Esophagus muscularis mucosa (tissue), 4 donors: Measurements from ENCODE around the gene C1QC. TPM values are rescaled to one million over a fixed set of nuclear protein-coding genes. Genes with fewer than 3 reads are reported as not detected.
"Not testable (repeated sequence)": the region's sequence is repeated elsewhere in the genome, so short reads cannot be mapped to it uniquely, and the experiment has no call there.

Source experiments
- DNase-seq: peaks from one replicate; pipeline ENCODE4 v3.0.0-alpha.2; 2017; ENCODE audit errors: extremely low spot score
- H3K27ac ChIP-seq, 4 donors: fragments of 200-600 bp; sonication (generic); replicated peaks in 1 of 4; 1 replicate in 3 of 4; 2 replicates in 1 of 4; pipeline ENCODE4 v1.5.1; 2016 to 2019; ENCODE audit warnings: mild to moderate bottlenecking in 1 of 4
- H3K27me3 ChIP-seq, 4 donors: fragments of 200-600 bp; sonication (generic); one replicate each; pipeline versions ENCODE4 v1.5.1 to v1.6.0; 2016 to 2019
- H3K36me3 ChIP-seq, 4 donors: fragments of 200-600 bp; sonication (generic); one replicate each; pipeline ENCODE4 v1.5.1; 2016 to 2019
- H3K4me1 ChIP-seq, 4 donors: fragments of 200-600 bp; sonication (generic); one replicate each; pipeline ENCODE4 v1.5.1; 2016 to 2019
- H3K4me3 ChIP-seq, 4 donors: fragments of 200-600 bp; sonication (generic); 1 replicate in 2 of 4; 2 replicates in 2 of 4; pipeline ENCODE4 v1.5.1; 2016 to 2019; ENCODE audit warnings: mild to moderate bottlenecking in 4 of 4, moderate library complexity in 1 of 4
- H3K9me3 ChIP-seq, 4 donors: fragments of 200-600 bp; sonication (generic); 1 replicate in 3 of 4; 2 replicates in 1 of 4; pipeline ENCODE4 v1.5.1; 2016 to 2019
- EP300 ChIP-seq: sonication (generic); formaldehyde crosslinking; IDR thresholded peaks from one replicate; pipeline ENCODE4 v1.6.1; 2017; ENCODE audit warnings: antibody characterized with exemption
- POLR2A ChIP-seq: fragments of 450-650 bp; IDR thresholded peaks from one replicate; pipeline ENCODE4 v1.6.1; 2017; ENCODE audit warnings: antibody characterized with exemption, moderate library complexity, mild to moderate bottlenecking, low read depth
- POLR2AphosphoS5 ChIP-seq, 2 donors: sonication (generic); formaldehyde crosslinking; IDR thresholded peaks; one replicate each; pipeline ENCODE4 v1.6.1; 2017; ENCODE audit warnings: antibody characterized with exemption in 2 of 2
- WGBS: methylation state at CpG from one replicate; pipeline ENCODE4 v1.1.5; 2018; 5-methylcytosine and 5-hydroxymethylcytosine counted together
- intact Hi-C: fragments of 100-400 bp; cut with DNase I; formaldehyde crosslinking; loops from one replicate; pipeline ENCODE4 v1.15.1; 2023
- total RNA-seq, 4 donors: library from RNA; depleted of rRNA; stranded (reverse); fragments of >200 nt; gene quantifications; one replicate each; pipeline versions ENCODE4 v1.1.0 to v1.2.1, GENCODE V29; 2016
- TF ChIP-seq, protein P1 (sequence below), 3 experiments: fragments of 200-600 bp in 2 of 3; fragments of 450-650 bp in 1 of 3; sonication (generic) in 2 of 3; IDR thresholded peaks; one replicate each; pipeline ENCODE4 v1.5.1; 2017 to 2019; ENCODE audit warnings: antibody characterized with exemption in 3 of 3, mild to moderate bottlenecking in 2 of 3, moderate library complexity in 1 of 3

The C1QC gene
- total RNA-seq, 4 donors from 2014 or later = 171 to 311 (median 181) TPM

DNA sequence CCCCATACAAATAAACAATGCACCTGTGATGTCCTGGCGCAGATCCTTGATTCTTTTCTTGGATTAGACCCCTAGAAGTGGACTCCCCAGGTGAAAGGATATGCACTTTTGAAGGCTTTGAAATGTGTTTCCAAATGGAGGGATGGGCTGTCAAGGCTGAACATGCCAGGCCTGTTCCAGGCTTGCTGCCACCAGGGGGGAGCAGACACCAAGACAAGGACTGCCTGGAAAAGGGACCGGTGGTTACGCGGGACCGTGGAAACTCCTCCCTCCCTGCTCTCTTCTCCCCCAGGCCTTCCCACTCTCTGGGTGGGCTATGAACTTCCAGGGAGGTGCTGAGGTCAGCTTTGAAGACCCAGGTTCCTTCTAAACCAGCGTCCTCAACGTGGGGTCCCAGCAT, 22.3 kb downstream of the C1QC start:
- DNase-seq = no peak
- intact Hi-C loops = no loop called here
- Histone ChIP-seq H3K4me1 (no peaks in the 10 kb centered on the region), H3K27me3 (peaks cover 0 to 38% (median 0%) of the 10 kb centered on the region in 4 donors), H3K27ac (no peak overlapping the region), H3K36me3 (no peaks in the 10 kb centered on the region), H3K4me3 (no peak overlapping the region), H3K9me3 (no peaks in the 10 kb centered on the region)
- TF ChIP-seq POLR2A = no peak
- TF ChIP-seq POLR2AphosphoS5 (IDR thresholded peaks at IDR 0.05) = no peak
- TF ChIP-seq, protein P1, sequence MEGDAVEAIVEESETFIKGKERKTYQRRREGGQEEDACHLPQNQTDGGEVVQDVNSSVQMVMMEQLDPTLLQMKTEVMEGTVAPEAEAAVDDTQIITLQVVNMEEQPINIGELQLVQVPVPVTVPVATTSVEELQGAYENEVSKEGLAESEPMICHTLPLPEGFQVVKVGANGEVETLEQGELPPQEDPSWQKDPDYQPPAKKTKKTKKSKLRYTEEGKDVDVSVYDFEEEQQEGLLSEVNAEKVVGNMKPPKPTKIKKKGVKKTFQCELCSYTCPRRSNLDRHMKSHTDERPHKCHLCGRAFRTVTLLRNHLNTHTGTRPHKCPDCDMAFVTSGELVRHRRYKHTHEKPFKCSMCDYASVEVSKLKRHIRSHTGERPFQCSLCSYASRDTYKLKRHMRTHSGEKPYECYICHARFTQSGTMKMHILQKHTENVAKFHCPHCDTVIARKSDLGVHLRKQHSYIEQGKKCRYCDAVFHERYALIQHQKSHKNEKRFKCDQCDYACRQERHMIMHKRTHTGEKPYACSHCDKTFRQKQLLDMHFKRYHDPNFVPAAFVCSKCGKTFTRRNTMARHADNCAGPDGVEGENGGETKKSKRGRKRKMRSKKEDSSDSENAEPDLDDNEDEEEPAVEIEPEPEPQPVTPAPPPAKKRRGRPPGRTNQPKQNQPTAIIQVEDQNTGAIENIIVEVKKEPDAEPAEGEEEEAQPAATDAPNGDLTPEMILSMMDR (IDR thresholded peaks at IDR 0.05) = no peak
- no peak for TF ChIP-seq EP300
- 63% methylated on average over 2 of the region's 7 CpGs for WGBS

DNA sequence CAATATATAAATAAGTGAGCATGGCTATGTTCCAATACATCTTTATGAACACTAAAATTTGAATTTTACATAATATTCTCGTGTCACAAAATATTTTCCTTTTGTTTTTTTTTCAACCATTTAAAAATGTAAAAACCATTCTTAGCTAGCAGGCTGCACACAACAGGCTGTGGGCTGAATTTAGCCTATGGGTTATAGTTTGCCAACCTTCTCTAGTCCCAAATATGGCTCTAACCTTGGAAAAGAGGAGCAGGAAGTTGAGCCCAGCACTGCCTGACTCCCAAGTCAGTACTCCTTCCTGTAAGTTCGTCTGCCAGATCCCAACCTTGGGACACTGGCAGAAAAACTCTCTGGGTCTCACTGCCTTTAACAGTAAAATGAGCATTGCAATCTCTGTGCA, 23.0 kb downstream of the C1QC start:
- no peak for DNase-seq
- Histone ChIP-seq H3K4me1 (no peaks in the 10 kb centered on the region), H3K9me3 (no peaks in the 10 kb centered on the region), H3K27ac (no peak overlapping the region), H3K27me3 (peaks cover 0 to 39% (median 0%) of the 10 kb centered on the region in 4 donors), H3K36me3 (no peaks in the 10 kb centered on the region), H3K4me3 (no peak overlapping the region)
- WGBS = 65% methylated on average over 2 of the region's 2 CpGs
- TF ChIP-seq EP300 (no peak), POLR2AphosphoS5 (IDR thresholded peaks at IDR 0.05) (no peak), POLR2A (no peak)
- TF ChIP-seq, protein P1 (IDR thresholded peaks at IDR 0.05) = no peak
- intact Hi-C loops = no loop called here

DNA sequence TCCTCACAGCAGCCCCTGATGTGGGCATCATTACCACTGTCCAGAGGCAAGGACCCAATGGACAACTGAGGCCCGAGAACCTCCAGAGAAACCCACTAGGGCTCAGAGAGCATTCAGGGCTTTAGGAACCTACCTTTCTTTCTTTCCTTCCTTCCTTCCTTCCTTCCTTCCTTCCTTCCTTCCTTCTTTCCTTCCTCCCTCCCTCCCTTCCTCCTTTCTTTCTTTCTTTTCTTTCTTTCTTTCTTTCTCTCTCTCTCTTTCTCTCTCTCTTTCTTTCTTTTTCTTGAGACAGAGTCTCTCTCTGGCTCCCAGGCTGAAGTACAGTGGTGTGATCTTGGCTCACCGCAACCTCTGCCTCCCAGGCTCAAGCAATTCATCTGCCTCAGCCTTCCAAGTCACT, 25.4 kb downstream of the C1QC start:
- peaks cover 0 to 53% (median 8%) of the 10 kb centered on the region in 4 donors for H3K27me3 ChIP-seq
- H3K36me3 ChIP-seq, DNase-seq, H3K27ac ChIP-seq, H3K4me3 ChIP-seq, H3K4me1 ChIP-seq, H3K9me3 ChIP-seq, intact Hi-C loops: not testable (repeated sequence)
- 76% methylated on average over 2 of the region's 2 CpGs for WGBS

DNA sequence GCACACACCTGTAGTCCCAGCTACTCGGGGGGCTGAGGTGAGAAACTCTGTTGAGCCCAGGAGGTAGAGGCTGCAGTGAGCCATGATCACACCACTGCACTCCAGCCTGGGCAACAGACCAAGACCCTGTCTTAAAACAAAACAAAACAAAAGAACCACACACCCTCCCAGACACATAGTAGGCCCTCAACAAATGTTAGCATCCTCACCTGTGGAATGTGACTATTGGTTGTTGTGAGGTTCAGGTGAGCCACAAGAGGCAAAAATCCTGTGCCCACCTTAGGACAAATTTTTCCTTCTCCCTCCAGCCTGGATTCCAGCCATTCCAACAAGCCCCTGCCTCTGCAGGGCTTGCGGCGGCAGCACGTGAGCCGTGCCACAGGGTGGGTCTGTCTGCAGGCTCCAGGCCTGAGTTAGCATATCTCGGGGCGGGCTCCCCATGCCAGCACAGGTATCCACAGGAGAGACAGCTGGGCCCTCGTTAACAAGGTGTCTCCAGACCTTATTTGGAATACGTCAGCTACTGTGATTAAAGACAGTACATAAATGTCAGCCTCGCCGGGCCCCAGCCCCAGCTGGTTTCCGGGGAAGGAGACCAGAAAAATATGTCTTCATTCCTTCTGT, 27.0 kb downstream of the C1QC start:
- Histone ChIP-seq H3K4me3 (no peak overlapping the region), H3K9me3 (no peaks in the 10 kb centered on the region), H3K27me3 (peaks cover 0 to 66% (median 11%) of the 10 kb centered on the region in 4 donors), H3K4me1 (no peaks in the 10 kb centered on the region), H3K36me3 (no peaks in the 10 kb centered on the region), H3K27ac (no peak overlapping the region)
- 62% methylated on average over 7 of the region's 12 CpGs for WGBS
- DNase-seq = no peak
- intact Hi-C loops = no loop called here
- no peak for TF ChIP-seq POLR2AphosphoS5 (IDR thresholded peaks at IDR 0.05)

DNA sequence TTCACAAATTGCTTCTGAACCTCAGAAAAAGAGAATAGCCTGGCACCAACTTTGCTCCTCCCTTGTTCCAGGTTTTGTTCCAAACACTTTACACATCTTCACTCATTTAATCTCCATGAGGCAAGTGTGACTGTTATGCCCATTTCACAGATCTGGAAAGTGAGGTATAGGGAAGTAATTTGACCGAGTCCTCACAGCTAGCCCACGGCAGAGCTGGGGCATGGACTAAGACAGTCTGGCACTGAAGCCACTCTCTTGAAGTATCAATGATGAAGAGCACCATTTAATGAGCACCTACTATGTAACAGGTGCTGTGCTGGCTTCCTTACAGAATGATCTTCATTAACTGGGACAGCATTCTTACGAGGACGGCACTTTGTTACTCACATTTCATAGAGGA, 28.6 kb downstream of the C1QC start:
- TF ChIP-seq, protein P1 (IDR thresholded peaks at IDR 0.05) = no peak
- TF ChIP-seq EP300 (no peak), POLR2A (no peak), POLR2AphosphoS5 (IDR thresholded peaks at IDR 0.05) (no peak)
- DNase-seq = no peak
- intact Hi-C loops = no loop called here
- H3K27ac ChIP-seq = no peak overlapping the region
- 88% methylated on average over 4 of the region's 4 CpGs for WGBS
- no peak overlapping the region for H3K4me3 ChIP-seq
- H3K4me1 ChIP-seq = no peaks in the 10 kb centered on the region
- H3K36me3 ChIP-seq = no peaks in the 10 kb centered on the region
- no peaks in the 10 kb centered on the region for H3K9me3 ChIP-seq
- peaks cover 0 to 76% (median 11%) of the 10 kb centered on the region in 4 donors for H3K27me3 ChIP-seq
